ENCODE results near the gene NRXN2. TPM values are rescaled to one million over a fixed set of nuclear protein-coding genes. Genes with fewer than 3 reads are reported as not detected.

The NRXN2 gene
- total RNA-seq, 3 donors from 2014 or later, result 3.9 to 42.0 (median 6.9) TPM

GRCh38 chr11:64621283-64622019, 101.5 kb downstream of the NRXN2 start:
- DNase-seq (no peak), ATAC-seq (no peak)
- Histone ChIP-seq H3K36me3 (ENCODE audit: low read depth) (no peaks in the 10 kb centered on the region), H3K9me3 (no peaks in the 10 kb centered on the region), H3K4me1 (ENCODE audit: low read depth) (no peaks in the 10 kb centered on the region), H3K4me3 (no peak overlapping the region)
- TF ChIP-seq CTCF (IDR thresholded peaks at IDR 0.05), result no peak
- intact Hi-C loops (cut with DNase I, micrococcal nuclease), result no loop called here

GRCh38 chr11:64620381-64620971, 102.5 kb downstream of the NRXN2 start:
- no peaks in the 10 kb centered on the region for H3K4me1 ChIP-seq (ENCODE audit: low read depth)
- no peaks in the 10 kb centered on the region for H3K36me3 ChIP-seq (ENCODE audit: low read depth)
- no peaks in the 10 kb centered on the region for H3K9me3 ChIP-seq
- no peak for TF ChIP-seq CTCF (IDR thresholded peaks at IDR 0.05)
- intact Hi-C loops (cut with DNase I, micrococcal nuclease), result no loop called here
- no peak overlapping the region for H3K4me3 ChIP-seq
- ATAC-seq (peak; percentile 91), DNase-seq (peak; percentile 40 to 77 (median 59))

- intact Hi-C loops (cut with DNase I, micrococcal nuclease), result no loop called here
- TF ChIP-seq CTCF (IDR thresholded peaks at IDR 0.05), result no peak
- no peaks in the 10 kb centered on the region for H3K9me3 ChIP-seq
- H3K4me3 ChIP-seq, result no peak overlapping the region
- H3K4me1 ChIP-seq (ENCODE audit: low read depth), result no peaks in the 10 kb centered on the region
- H3K36me3 ChIP-seq (ENCODE audit: low read depth), result no peaks in the 10 kb centered on the region
- ATAC-seq (peak; percentile 58), DNase-seq (peak in 1 of 3 donors; percentile 38)
These were observed 103.1 kb downstream of the NRXN2 start for GRCh38 chr11:64619811-64620380.

GRCh38 chr11:64619196-64619595, 103.8 kb downstream of the NRXN2 start:
- intact Hi-C loops (cut with DNase I, micrococcal nuclease), result no loop called here
- H3K36me3 ChIP-seq (ENCODE audit: low read depth), result no peaks in the 10 kb centered on the region
- no peaks in the 10 kb centered on the region for H3K4me1 ChIP-seq (ENCODE audit: low read depth)
- no peak for DNase-seq
- no peak for TF ChIP-seq CTCF (IDR thresholded peaks at IDR 0.05)
- ATAC-seq, result no peak
- H3K4me3 ChIP-seq, result no peak overlapping the region
- no peaks in the 10 kb centered on the region for H3K9me3 ChIP-seq

- no peak for TF ChIP-seq CTCF (IDR thresholded peaks at IDR 0.05)
- no peak for ATAC-seq
- no peak overlapping the region for H3K4me3 ChIP-seq
- no peak for DNase-seq
- no peaks in the 10 kb centered on the region for H3K36me3 ChIP-seq (ENCODE audit: low read depth)
- H3K9me3 ChIP-seq, result no peaks in the 10 kb centered on the region
- intact Hi-C loops (cut with DNase I, micrococcal nuclease), result no loop called here
- no peaks in the 10 kb centered on the region for H3K4me1 ChIP-seq (ENCODE audit: low read depth)
These were observed 106.2 kb downstream of the NRXN2 start for GRCh38 chr11:64616817-64617216.
